ENCODE results near the gene ABCA5. TPM values are rescaled to one million over a fixed set of nuclear protein-coding genes. Genes with fewer than 3 reads are reported as not detected.
"Not testable (repeated sequence)": the region's sequence is repeated elsewhere in the genome, so short reads cannot be mapped to it uniquely, and the experiment has no call there.

The ABCA5 gene
- total and polyA plus RNA-seq, 4 donors: 4.8 to 76.3 (median 19.8) TPM

DNA sequence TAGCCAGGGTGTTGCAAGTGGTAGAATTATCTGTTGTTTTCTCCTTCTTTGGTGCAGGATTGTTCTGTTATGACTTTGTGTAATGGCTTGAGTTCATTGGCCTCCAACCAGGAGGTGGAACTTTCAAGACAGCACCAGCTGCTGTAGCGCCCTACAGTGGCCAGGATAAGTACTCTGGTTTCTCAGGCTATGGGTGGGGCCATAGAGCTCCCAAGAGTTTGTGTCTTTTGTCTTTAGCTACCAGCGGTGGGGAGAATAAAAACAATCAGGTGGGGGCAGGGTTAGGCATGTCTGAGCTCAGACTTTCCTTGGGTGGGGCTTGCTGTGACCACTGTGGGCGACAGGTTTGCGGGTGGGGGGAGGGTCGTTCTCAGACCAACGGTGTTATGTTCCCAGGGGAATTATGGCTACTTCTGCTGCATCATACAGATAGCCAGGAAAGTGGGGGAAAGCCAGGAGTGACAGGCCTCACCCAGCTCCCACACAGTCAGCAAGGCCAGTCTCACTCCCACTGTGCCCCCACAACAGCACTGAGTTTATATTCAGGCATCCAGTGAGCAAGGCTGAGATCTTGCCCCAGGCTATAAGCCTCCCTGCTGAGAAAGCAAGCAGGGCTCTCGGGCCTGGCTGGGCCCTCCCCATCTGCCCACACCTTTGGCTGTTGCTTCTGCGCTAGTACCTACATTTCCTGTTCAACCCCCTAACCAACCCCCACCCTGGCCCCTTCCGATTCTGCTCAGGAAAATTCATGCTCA lies 113.7 kb downstream of the ABCA5 start:
- H3K4me1 ChIP-seq (ENCODE audit: control insufficient read depth in 5 of 5, insufficient read depth in 5 of 5, low read length in 5 of 5): no peaks in the 10 kb centered on the region
- DNase-seq (no peak), ATAC-seq (ENCODE audit: insufficient read depth, low FRiP score) (no peak)
- H3K4me3 ChIP-seq: no peak overlapping the region
- TF ChIP-seq CTCF (IDR thresholded peaks at IDR 0.05; ENCODE audit: control extremely low read depth, extremely low read depth): no peak
- H3K27me3 ChIP-seq (ENCODE audit: control insufficient read depth in 3 of 3, insufficient read depth in 3 of 3, low read length in 2 of 3): no peaks in the 10 kb centered on the region
- no peaks in the 10 kb centered on the region for H3K9me3 ChIP-seq (ENCODE audit: control insufficient read depth in 4 of 4, insufficient read depth in 3 of 4, low read length in 3 of 4)
- H3K9ac ChIP-seq (ENCODE audit: insufficient read depth in 1 of 2, low read length in 2 of 2): no peak overlapping the region
- 95 to 96% methylated on average over 9 of the region's 9 CpGs for WGBS, 2 donors
- no peak overlapping the region for H3K27ac ChIP-seq (ENCODE audit: low read depth in 1 of 2, low read length in 1 of 2)
- peaks cover 0 to 3% (median under 1%) of the 10 kb centered on the region in 4 donors for H3K36me3 ChIP-seq (ENCODE audit: control insufficient read depth in 4 of 4, insufficient read depth in 4 of 4, low read length in 4 of 4)

DNA sequence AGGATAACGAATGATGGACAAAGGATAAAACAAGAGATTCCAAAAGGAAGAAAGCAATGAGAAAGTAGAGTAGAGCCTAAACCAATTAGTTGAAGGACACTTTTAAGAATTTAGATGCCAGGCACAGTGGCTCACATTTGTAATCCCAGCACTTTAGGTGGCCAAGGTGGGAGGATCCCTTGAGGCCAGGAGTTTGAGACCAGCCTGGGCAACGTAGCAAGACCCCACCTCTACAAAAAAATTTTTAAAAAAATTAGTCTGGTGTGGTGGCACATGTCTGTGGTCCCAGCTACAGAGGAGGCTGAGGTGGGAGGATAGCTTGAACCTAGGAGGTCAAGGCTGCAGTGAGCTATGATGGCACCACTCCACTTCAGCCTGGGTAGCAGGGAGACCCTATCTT lies 118.3 kb downstream of the ABCA5 start:
- Histone ChIP-seq H3K27ac (ENCODE audit: low read depth in 1 of 2, low read length in 1 of 2) (no peak overlapping the region), H3K4me3 (no peak overlapping the region), H3K9ac (ENCODE audit: insufficient read depth in 1 of 2, low read length in 2 of 2) (no peak overlapping the region), H3K4me1 (ENCODE audit: control insufficient read depth in 5 of 5, insufficient read depth in 5 of 5, low read length in 5 of 5) (no peaks in the 10 kb centered on the region), H3K9me3 (ENCODE audit: control insufficient read depth in 4 of 4, insufficient read depth in 3 of 4, low read length in 3 of 4) (no peaks in the 10 kb centered on the region), H3K27me3 (ENCODE audit: control insufficient read depth in 3 of 3, insufficient read depth in 3 of 3, low read length in 2 of 3) (no peaks in the 10 kb centered on the region), H3K36me3 (ENCODE audit: control insufficient read depth in 4 of 4, insufficient read depth in 4 of 4, low read length in 4 of 4) (peaks cover 0 to 3% (median under 1%) of the 10 kb centered on the region in 4 donors)
- TF ChIP-seq CTCF (IDR thresholded peaks at IDR 0.05; ENCODE audit: control extremely low read depth, extremely low read depth): no peak
- no peak for DNase-seq
- no peak for ATAC-seq (ENCODE audit: insufficient read depth, low FRiP score)
- WGBS, 2 donors: 86 to 89% methylated on average over 2 of the region's 2 CpGs

DNA sequence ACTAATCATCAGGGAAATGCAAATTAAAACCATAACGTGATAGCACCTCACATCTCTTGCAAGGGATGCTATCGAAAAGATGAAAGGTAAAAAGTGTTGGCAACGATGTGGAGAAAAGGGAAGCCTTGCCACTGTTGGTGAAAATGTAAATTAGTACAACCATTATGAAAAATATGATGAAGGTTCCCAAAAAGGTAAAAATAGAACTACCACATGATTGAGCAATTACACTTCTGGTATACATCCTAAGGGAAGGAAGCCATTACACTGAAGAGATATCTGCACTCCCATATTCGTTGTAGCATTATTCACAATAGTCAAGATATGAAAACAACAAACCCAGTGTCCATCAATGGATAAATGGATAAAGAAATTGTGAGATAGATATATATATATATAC lies 119.8 kb downstream of the ABCA5 start:
- TF ChIP-seq CTCF (IDR thresholded peaks at IDR 0.05; ENCODE audit: control extremely low read depth, extremely low read depth): no peak
- Histone ChIP-seq H3K27ac (ENCODE audit: low read depth in 1 of 2, low read length in 1 of 2) (no peak overlapping the region), H3K9me3 (ENCODE audit: control insufficient read depth in 4 of 4, insufficient read depth in 3 of 4, low read length in 3 of 4) (no peaks in the 10 kb centered on the region), H3K9ac (ENCODE audit: insufficient read depth in 1 of 2, low read length in 2 of 2) (no peak overlapping the region), H3K36me3 (ENCODE audit: control insufficient read depth in 4 of 4, insufficient read depth in 4 of 4, low read length in 4 of 4) (no peaks in the 10 kb centered on the region), H3K27me3 (ENCODE audit: control insufficient read depth in 3 of 3, insufficient read depth in 3 of 3, low read length in 2 of 3) (no peaks in the 10 kb centered on the region), H3K4me3 (no peak overlapping the region), H3K4me1 (ENCODE audit: control insufficient read depth in 5 of 5, insufficient read depth in 5 of 5, low read length in 5 of 5) (no peaks in the 10 kb centered on the region)
- DNase-seq (no peak), ATAC-seq (ENCODE audit: insufficient read depth, low FRiP score) (no peak)
- 56 to 70% methylated on average over 4 of the region's 4 CpGs for WGBS, 2 donors

GRCh38 chr17:69198238-69198637 lies 128.7 kb downstream of the ABCA5 start:
- H3K27ac ChIP-seq (ENCODE audit: low read depth in 1 of 2, low read length in 1 of 2): no peak overlapping the region
- H3K9ac ChIP-seq (ENCODE audit: insufficient read depth in 1 of 2, low read length in 2 of 2): no peak overlapping the region
- ATAC-seq (ENCODE audit: insufficient read depth, low FRiP score) (no peak), DNase-seq (no peak)
- no peaks in the 10 kb centered on the region for H3K27me3 ChIP-seq (ENCODE audit: control insufficient read depth in 3 of 3, insufficient read depth in 3 of 3, low read length in 2 of 3)
- no peak for TF ChIP-seq CTCF (IDR thresholded peaks at IDR 0.05; ENCODE audit: control extremely low read depth, extremely low read depth)
- WGBS, 2 donors: 93 to 96% methylated on average over 6 of the region's 6 CpGs
- H3K4me1 ChIP-seq (ENCODE audit: control insufficient read depth in 5 of 5, insufficient read depth in 5 of 5, low read length in 5 of 5): peaks cover 0 to 4% (median 0%) of the 10 kb centered on the region in 5 donors
- H3K36me3 ChIP-seq (ENCODE audit: control insufficient read depth in 4 of 4, insufficient read depth in 4 of 4, low read length in 4 of 4): no peaks in the 10 kb centered on the region
- H3K9me3 ChIP-seq (ENCODE audit: control insufficient read depth in 4 of 4, insufficient read depth in 3 of 4, low read length in 3 of 4): no peaks in the 10 kb centered on the region
- no peak overlapping the region for H3K4me3 ChIP-seq

GRCh38 chr17:69196105-69196653 lies 130.8 kb downstream of the ABCA5 start:
- H3K9ac ChIP-seq (ENCODE audit: insufficient read depth in 1 of 2, low read length in 2 of 2); H3K27me3 ChIP-seq (ENCODE audit: control insufficient read depth in 3 of 3, insufficient read depth in 3 of 3, low read length in 2 of 3); H3K27ac ChIP-seq (ENCODE audit: low read depth in 1 of 2, low read length in 1 of 2); H3K4me3 ChIP-seq; ATAC-seq (ENCODE audit: insufficient read depth, low FRiP score); H3K4me1 ChIP-seq (ENCODE audit: control insufficient read depth in 5 of 5, insufficient read depth in 5 of 5, low read length in 5 of 5); H3K36me3 ChIP-seq (ENCODE audit: control insufficient read depth in 4 of 4, insufficient read depth in 4 of 4, low read length in 4 of 4); H3K9me3 ChIP-seq (ENCODE audit: control insufficient read depth in 4 of 4, insufficient read depth in 3 of 4, low read length in 3 of 4); DNase-seq: not testable (repeated sequence)
- WGBS, 2 donors: 96 to 98% methylated on average over 30 to 40 of the region's 40 CpGs
